Hypothalamus (tissue), 51 donors: Measurements from ENCODE around the gene DOCK10.

ENCODE experiments used
- DNase-seq, 51 donors: peaks; one replicate each; lab custom pipeline; 2025; lab: John Stamatoyannopoulos, UW

The DOCK10 gene

DNA sequence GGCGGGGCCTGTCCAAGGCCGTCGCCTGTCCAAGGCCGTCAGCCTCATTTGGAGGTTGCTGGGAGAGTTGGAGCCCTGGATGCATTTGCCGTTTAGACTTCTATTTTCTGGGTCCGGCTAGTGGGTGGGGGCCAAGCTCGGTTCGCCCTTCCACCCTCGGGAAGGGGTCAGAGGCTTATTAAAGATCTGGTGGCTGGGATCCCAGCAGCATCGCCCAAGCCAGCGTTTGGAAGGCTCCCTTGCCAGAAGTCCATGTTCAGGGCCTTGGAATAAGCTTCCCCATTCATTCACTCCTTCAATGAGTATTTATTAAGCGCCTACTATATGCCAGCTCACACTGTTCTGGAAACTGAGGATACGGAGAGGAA is 516 bp upstream of the DOCK10 start:
- DNase-seq, result peak in 2 of 51 donors; percentile 64 to 77

DNA sequence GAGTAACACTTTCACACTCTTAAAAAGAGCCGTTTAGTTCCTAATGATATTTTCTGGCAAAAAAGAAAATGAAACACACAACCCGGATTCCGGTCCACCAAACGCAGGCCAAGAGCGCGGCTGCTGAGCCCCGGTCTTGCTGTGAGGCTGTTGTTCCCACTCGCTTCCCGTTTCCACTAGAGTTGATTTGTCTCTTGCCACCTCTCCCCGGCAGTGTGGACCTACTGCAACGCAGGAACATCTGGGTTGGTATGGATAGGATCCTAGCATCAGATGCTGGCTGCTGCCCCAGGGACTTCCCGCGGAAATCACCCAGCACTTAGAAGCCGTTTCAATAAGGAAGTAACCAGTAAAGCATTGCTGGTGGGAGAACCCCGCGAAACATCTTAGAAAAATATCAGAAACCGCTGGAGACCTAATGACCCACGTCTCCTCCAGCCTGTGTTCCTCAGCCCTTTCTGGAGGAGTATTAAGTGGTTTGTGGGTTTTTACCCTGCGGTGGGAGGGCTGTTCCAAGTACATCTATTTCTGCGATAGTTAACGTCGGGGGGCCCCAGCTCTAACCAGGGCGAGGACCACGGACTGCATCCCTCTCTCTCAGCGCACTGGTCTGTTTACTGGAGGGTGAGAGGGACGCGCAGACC is 939 bp downstream of the DOCK10 start:
- DNase-seq, result peak in 38 of 51 donors; percentile 11 to 89 (median 56)

DNA sequence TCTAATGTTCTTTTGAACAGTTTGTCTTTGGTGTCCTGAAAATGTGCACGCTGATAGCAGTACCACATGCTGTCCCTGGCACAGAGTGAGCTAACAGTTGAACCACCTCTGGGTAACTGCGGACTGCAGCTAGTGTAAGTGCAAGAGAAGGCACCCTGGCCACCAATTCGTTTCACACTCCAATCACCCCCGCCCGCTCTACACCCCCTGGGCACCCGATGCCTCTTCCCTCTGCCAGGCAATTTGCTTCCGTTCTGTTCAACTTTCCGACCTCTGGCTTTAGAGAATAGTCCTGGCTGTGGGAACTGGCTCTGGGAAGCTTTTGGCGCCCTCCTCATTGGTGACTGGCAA is 1.4 kb downstream of the DOCK10 start:
- DNase-seq, result peak in 27 of 51 donors; percentile 27 to 89 (median 62)

DNA sequence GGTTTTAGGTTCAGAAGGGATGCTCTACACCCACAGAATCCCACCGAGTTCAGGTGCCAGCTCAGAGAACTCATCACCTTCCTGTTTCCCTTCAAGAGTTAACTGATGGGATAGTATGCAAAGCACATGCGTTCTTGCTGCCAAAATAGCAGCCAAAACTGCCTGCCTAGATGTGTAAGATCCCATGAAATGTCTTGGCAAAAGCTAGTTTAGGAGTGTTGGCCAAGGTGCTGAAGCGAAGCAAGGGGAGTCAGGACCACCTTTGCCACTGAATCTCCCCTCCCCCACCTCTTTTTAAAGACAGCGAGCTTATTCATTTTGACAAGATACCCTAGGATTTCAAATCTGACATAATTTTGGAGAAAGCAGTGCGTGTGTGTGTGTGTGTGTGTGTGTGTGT is 2.1 kb downstream of the DOCK10 start:
- DNase-seq, result peak in 2 of 51 donors; percentile 30 to 67

DNA sequence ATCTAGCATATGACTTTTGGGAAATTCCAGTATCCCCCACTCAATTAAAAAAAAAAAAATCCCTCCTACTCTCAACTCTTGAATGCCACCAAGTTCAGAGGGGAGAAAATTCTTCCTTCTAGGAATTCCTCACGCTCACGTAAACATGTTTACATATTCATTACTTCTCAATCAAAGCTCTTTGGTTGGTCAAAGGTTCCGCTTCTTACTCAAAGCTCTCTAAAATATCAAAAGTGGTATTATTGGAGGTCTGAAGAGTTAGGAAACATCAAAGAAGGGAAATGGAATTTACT is 4.1 kb downstream of the DOCK10 start:
- no peak for DNase-seq

DNA sequence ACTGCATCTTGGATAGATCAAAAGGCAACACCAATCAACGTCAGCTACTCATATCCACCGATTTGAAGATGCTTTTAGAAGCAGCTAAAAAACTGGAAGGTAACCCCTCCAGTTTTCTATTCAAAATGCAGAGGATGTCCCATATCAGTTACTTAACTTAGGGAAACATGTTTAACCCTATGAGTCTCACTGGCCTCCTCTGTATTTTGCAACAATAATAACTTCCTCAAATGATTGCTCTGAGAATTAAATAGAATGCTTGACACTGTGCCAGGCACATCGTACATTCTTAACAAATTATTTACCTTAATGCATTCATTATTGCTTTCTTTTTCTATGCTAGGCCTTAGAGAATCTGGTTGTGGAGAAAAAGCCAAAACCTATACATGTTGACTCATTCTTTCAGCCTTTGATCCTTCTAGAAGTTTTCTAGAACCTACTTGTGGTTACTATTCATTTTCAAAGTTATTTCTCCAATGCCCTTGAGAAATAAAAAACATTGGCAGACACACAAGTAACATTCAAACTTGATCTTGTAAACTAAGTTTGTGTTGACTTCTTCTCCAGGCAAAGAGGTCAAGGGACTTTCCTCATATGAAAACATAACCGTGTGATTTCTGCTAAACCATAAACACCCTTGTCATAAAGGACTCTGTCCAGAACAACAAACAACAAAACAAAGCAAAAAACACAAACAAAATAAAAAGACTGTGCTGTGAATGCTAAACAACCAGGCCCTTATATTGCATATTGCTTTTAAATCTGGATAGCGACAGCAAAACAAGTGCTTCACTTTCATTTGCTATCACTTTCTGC is 4.6 kb downstream of the DOCK10 start:
- no peak for DNase-seq

DNA sequence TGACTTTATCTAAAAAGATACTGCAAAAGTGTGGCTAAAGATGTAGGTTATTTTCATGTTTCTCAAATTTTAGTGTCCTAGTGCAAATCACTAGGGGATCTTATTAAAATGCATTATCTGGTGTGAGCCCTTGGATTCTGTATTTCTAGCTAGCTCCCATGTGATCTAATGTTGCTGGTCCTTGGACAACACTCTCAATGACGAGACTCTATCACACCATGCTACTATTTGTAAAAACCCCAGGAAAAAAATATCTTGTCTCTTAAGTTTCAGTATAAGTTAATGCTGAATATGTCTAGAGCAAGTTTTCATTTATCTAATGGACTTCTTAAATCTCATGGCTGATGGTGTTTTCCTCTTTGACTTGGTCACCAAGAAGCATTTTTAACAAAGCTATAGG is 5.8 kb downstream of the DOCK10 start:
- DNase-seq, result no peak

DNA sequence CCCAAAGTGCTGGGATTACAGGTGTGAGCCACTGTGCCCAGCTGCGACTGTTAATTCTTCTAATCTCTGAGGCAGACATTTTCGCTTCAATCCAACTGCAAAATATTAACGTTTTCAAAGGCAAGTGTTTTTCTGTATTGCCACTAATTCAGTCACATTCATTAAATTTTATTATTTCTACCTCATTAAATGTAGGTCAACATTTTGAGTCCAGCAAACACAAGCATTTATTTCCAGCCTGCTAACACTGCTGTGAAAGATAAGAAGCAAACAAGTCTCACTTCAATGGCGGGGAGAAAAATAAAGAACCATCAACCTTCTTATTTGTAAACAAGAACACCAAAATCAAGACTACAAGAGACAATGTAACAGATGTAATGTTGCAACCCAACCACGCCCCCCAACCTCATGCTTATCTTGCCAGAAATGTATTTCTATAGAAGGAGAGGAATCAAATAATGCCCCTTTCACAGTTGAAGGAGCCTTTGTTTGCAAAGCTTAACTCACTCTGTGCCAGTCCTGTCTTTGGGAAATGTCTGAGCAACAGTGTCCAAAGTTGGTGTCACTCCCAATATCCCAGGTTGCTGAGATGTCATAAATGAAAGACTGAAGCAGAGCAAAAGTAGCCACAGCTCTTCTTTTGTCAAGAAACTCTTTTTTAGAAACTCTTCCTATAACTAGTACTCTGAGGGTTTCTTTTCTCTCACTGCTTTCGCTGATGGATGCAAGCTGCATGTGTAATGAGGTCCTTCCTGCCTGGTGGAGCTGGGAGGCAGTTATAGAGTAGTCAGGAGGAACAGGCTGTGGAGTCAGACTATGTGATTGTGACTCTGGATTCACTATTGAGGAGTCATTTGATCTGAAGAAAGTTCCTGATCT is 8.6 kb downstream of the DOCK10 start:
- peak in 16 of 51 donors; percentile 8 to 77 (median 30) for DNase-seq

DNA sequence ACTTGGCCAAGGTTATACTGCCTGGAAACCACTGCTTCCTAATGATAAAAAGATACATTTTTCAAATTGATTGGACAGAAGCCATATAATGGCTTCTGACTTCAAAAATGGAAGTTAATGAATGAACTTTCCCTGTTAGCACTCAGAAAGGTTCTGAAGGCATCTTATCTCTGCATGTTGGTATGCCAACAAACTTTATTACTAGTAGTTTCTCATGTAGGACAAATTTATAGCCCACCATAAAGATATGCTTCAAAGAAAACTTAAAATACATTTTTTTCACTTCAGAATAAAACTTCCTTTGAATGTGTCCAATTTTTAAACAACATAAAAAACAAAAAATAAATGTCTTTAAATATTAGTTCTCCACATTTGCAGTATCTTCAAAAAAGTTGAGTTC is 10.0 kb downstream of the DOCK10 start:
- DNase-seq, result no peak

DNA sequence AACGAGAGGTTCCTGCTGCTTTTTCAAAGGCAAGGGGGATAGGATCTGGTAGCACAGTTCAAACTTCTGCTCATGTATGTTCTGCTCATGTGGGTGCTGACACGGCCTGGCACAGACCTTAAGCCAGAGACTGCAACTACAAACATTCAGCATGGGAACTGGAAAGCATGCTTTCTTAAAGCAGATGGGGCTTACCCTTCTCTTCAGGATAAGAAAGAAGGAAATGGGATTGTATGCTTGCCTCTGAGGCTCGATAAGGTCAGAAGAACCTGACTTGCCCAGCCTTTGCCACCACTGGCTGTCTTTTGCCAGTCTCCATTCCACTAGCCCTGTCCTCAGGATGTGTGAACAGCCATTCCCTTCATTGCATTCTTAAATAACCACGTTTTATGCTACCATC is 10.7 kb downstream of the DOCK10 start:
- DNase-seq, result no peak

DNA sequence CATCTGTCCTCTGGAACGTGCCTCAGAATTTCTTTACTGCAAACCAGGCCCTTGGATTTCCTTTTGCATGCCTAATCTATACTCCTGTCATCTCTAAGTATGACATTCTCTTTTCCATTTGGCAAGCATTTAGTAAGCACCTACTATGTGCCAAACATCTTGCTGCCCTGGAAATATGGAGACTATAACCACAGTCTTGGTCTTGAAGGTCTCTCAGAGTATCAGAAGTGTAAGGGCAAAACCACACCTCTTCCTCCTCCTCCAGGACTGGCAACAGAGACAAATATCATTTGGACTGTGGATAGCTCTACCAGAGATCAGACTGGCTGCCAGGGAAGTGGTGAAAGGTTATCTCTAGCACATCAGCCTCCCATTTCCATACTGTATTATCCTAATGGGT is 11.4 kb downstream of the DOCK10 start:
- DNase-seq, result no peak

DNA sequence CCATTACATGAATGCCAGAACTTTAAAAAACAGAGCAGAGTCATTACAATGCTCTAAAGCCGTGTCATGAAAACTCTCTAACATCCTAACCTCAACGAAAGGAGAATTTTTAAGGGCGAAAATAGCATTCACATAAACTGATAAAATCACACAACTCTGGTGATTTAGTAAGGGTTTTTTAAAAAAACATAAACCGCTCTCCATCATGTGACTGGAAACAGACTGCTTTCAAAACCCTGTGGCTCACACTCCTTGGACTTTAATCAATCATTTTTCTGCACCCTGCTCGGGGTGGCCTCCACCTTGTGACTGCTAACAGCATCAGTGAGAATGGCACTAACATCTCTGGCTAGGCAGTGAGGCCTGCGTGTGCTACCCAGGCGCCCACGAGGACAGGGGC is 12.1 kb downstream of the DOCK10 start:
- DNase-seq, result no peak

DNA sequence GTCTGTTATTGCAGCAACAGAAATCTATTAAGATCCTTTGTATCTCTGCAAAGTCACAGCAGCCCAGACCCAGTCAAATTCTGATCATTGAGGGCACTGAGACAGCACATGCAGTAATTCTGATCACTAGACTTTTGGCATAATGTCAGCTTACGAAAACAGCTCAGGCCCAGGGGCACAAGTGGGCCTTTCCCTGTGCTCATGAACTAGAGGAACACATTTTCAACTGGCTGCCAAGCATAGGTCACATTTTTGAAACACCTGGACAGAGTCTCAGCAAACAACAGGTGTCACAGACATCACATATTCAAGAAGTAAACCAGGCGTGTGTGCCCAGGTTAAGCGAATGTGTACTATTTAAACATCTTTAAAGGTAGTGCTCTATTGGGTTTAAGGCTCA is 13.7 kb downstream of the DOCK10 start:
- DNase-seq, result no peak

DNA sequence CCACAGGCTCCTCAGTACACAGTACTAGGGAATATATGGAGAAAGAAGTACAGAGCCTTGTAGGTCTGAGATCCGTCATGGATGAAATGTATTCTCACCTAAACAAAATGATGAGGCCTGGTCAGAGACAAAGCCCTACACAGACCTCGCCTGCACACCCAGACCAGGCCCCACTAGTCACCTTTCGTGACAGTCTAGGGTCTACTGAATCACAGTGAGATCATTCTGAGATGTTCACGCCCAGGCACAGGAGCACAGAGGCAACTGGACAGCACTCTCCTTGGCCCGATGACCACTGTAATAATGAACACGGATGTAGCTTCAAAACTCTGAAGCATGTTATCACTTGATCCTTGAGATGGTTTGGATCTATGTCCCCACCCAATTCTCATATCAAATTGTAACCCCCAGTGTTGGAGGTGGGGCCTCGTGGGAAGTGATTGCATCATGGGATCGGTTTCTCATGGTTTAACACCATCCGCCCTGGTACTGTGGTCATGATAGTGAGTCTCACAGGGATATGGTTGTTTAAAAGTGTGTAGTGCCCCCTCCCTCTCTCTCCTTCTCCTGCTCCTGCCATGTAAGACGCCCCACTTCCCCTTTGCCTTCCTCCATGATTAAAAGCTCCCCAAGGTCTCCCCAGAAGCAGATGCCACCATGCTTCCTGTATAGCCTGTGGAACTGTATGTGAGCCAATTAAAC is 15.1 kb downstream of the DOCK10 start:
- no peak for DNase-seq

DNA sequence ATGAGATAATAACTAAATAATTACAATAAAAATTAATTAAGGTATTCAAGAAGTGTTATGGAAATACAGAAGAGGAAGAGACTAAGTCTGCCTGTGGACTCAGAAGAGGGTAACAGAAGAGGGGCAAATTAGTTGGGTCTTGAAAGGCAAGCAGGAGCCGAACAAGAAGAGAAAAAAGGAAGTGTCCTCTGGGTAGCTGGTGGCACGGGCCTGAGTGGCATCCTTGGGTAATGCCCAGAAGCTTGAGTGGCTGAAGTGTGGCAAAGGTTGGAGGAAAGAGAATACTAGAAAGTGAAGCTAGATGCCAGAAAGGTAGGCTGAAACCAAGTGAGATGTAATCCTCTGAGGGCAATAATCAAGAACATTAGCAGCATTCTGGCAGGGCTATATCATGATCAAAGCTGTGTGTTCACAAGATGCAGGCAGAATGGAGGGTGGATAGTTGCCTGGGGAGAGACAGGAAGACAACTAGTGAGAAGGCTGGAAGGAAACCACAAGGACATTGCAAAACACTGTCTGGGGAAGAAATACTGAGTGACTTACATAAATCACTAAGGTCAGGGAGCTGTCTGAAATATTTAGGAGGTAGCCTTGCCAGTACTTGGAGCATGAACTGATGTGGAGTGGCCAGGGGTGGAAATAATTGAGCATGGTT is 16.2 kb downstream of the DOCK10 start:
- peak in 4 of 51 donors; percentile 14 to 32 (median 20) for DNase-seq

DNA sequence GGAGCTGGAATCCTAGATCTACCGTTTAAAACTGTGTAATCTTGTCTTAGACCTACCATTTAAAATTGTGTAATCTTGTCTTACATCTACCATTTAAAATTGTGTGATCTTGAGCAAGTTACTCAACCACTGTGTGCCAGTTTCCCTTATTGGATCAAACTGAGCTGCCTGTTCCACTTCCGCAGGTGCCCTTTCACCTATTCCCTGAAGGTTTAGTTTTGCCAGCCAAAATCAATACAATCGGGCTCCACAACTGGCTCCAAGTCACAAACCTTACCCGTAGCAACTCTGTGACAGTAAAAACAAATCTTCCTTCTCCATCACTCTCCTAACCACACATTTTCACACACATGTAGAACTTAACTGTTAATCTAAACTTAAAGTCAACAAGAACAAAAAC is 20.1 kb downstream of the DOCK10 start:
- no peak for DNase-seq

DNA sequence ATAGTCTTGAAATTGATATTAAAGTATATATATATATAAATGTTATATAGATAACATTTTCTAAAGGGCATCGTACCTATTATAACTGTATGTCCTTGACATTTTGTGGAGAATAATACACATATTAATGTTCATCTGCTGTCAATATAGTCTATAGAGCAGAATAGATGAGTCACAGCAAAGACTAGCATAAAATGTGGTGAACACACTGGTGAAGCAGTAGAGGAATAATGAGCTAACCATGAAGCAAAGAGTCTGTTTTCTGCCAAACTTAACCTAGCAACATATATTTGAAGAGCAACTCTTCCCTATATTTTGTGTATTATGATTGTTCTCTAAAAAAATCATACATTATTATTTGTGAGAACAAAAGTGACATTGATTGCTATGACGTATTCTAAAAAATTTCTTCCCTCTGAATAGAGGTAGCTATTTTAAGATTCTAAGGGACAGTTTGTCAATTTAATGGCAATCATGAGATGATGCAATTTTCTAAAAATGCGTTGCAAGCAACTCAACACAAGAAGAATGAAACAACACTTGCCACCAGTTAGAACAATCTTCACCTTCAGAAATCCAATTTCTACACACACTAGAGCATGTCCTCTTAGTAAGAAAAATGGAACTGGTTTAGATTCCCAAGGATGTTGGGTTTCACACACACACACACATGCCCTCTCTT is 22.0 kb downstream of the DOCK10 start:
- DNase-seq, result no peak

DNA sequence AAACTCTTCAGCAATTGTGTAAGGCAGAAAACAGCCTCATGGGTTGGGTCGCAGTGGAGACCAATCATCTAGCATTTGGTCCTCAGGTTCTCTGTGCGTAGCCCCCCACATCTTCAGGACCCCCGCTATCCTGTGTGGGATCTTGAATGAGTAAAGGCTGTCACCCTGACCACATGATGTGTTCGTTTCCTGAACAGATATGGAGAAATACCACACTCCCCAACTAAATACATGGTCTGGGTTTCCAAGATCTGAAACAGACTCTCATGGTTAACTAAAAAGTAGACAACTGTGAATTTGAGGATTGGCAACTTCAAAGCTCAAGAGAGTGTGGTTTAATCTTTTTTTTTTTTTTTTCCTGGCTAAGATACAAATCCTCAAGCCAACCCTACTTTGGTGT is 23.2 kb downstream of the DOCK10 start:
- DNase-seq, result no peak

DNA sequence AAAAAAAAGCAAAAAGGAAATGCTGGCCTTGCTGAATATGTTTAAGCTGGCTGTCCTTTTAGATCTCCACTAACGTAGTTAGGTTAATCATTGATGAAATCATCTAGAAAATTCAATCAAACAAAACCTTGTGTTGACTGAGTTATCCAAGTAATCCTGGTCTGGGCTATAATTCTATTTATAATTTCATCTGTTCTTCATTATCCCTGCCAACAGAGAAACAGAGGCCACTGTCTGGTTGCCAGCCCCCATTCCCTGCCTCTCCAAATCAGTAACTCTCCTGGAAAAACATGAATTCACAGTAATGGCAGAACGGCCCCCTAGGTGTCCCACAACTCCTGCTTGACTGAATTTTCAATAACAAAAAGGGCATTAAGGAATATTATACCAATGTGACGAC is 24.6 kb downstream of the DOCK10 start:
- DNase-seq, result no peak

DNA sequence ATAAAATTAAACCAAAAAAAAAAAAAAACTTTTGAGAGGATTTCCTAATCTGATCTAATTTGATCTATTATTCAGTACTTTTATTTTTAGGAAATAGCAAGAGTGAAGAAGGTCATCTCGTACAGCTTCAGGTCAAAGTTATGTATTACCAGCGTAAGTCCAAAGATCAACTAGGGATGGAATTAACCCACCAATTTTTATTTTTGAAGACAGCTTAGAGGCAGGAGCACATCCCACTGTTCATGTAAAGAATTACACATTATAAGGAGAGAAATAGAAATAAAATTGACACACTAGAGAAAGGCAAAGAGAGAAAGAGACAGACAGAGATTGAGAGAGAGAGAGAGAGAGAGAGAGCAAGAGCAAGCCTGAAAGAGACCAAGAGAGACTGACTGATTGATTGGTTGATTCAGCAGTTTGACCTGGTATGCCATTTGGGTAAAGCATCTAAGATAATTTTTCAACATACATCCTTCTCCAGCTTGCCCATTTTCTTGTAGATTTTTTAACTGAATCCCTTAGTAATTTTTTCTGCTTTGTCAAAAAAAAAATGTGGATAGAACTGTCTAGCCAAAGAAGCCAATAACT is 25.1 kb downstream of the DOCK10 start:
- DNase-seq, result no peak
